HG03108 (cell line): Measurements from ENCODE around the gene DACH1.

Source experiments
- ATAC-seq: cut with Tn5 transposase; IDR thresholded peaks from one replicate; pipeline ENCODE4 v1.9.1; 2021; ENCODE audit warnings: moderate library complexity; ENCODE audit not compliant: unreplicated experiment

DACH1 gene

DNA sequence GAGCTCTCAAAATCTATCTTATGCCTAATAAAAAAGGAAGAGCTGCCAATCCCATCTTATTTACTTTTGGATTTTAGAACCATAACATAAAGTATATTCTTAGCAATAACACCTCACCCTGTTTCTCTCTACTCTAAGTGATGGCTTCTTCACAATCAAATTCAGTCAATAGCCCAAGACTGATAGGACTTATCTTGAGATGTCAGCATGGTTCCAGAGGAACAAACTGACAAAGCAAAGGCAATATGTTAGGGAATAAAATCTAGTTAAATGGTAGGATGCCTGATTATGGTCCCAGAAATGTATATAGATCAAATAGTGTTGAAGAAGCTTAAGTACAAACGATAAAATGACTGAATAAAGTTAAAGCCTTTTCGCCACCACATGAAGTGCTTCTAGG lies 36.3 kb downstream of the DACH1 start:
- ATAC-seq = no peak

- ATAC-seq = no peak
Observed at GRCh38 chr13:71830323-71830722, 36.7 kb downstream of the DACH1 start.

DNA sequence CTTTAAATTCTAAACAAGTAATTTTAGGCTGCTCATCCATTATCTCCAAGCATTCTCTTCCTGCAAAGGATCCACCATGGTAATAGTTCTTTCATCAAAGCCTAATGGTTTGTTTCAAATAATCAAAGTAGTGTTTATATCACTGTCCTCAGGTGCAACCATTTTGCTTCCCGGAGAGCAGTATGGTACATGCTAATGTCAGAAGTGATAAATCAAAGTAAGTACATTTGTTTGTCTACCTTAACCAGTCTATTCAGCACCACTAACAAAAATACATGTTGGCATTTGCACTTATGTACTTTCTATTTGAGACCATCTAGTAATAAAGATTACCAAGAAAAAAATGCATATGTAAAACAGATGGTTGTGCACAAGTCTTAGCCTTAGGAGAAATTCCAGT lies 37.5 kb downstream of the DACH1 start:
- no peak for ATAC-seq

GRCh38 chr13:71828564-71828963 lies 38.4 kb downstream of the DACH1 start:
- no peak for ATAC-seq

GRCh38 chr13:71828117-71828516 lies 38.9 kb downstream of the DACH1 start:
- no peak for ATAC-seq

DNA sequence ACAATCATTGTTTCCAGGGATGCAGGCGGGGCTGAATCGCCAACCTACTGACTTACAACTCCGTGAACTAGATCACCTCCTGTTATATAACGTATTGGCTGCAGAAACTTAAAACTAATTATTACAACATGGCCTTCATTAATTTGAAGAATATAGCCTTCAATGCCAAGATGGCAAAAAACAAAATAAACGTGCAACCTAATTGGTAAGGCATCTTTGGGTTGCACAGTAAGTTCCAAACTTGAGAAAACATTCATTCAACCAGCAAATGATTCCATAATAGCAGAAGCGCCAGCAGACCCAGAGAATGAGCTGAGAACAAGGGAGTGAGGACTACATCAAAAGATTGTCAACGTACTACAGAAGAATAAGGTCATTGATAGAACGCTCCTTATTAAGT lies 39.8 kb downstream of the DACH1 start:
- no peak for ATAC-seq

GRCh38 chr13:71820699-71821098 lies 46.3 kb downstream of the DACH1 start:
- no peak for ATAC-seq

DNA sequence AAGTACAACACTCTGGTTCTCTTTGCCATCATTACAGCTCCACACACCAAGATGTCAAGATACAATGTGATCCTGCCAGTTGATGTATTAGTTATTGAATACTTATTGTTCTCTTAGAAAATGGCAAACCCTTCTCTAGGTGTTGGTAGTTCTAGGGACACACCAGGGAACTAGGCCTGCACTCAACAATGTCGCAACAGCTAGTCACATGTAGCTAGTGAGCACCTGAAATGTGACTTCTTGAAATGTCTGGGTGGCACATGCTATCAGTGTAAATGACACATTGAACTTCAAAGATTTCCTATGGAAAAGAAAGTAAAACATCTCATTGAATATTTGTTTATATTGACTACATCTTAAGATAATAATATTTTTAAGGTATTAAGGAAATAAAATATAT lies 49.7 kb downstream of the DACH1 start:
- no peak for ATAC-seq

GRCh38 chr13:71814806-71815360 lies 52.1 kb downstream of the DACH1 start:
- no peak for ATAC-seq

GRCh38 chr13:71813187-71813586 lies 53.8 kb downstream of the DACH1 start:
- no peak for ATAC-seq

- ATAC-seq = no peak
Observed at GRCh38 chr13:71811344-71811743, 55.7 kb downstream of the DACH1 start.

- no peak for ATAC-seq
Observed at GRCh38 chr13:71808708-71809107, 58.3 kb downstream of the DACH1 start.

DNA sequence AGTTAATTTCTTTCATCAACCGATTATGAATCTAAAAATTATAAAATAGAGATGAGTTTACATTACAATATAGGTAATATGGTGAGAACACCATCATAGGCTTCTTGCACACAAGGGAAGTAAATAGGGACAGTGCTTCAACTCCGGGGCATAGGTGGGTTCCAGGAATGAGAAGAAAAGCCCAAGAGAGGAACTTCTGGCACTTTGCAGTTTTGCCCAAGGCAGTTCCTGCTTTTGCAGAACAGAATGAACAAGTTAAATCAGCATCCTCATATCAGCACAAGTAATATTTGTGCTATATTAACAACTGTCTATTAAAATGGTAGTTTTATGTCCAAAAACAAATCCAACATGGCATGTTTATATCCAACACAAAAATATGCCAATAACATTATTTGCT lies 60.1 kb downstream of the DACH1 start:
- ATAC-seq = no peak

DNA sequence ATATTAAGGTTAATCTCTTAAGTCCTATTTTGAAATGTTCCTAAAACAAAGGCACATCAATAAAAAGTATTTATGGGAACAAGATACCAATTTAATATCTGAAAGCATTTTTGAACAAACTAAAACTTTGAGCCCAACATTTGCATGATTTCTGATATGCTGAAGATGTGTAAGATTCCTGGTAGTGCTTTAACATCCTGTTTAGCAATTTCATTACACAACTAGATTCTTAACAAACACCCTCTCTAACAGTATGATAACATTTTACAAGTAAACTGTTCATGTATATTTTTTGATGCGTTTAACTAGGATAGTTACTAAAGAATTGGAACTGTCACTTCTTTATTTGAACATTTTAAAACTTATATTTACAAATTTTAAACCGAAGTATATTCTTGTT lies 63.9 kb downstream of the DACH1 start:
- ATAC-seq = no peak

DNA sequence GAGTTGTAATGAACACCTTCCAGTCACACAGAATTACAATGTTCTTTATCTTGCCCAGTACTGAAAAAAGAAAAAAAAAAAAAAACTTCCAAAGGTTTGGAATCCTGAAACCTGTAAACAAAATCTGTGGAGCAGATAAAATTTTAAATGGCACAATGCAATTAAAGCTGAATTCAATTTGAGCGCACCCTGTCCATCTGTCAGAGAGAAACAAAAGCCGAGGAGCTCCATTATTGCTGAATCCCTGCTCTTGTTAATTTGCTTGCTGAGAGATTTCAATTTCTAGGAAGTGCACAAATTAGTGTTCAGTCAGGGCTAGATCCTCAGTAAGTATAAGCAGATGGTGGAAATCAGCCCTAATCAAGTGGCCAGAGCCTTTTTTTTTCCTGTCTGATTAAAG lies 65.2 kb downstream of the DACH1 start:
- ATAC-seq = no peak

DNA sequence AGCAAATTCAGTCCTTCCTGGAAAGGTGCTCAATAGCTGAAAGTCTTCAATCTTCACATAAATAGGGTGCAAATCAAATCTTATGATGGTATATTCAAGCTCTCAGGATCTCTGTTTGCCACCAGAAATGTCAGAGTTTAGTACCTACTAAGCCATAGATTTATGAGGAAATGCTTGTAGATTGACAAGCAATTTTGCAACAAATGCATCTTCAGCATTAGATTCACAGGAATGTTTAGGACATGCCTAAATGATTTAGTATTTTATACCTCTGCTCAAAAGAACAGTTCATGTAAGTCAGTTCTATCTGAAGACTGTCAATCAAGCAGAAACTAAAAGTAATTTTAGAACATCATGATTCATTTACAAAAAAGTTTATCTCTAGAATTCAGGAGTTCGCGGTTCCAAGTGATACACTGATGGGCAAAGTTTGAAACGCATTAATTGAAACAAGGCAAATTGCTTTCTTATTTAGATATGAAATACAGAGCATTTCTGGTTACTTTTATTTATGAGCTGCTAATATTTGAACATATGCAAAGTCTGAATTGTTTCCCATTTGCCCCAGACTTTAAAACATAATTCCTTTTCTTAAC lies 65.7 kb downstream of the DACH1 start:
- no peak for ATAC-seq

GRCh38 chr13:71799324-71799723 lies 67.7 kb downstream of the DACH1 start:
- no peak for ATAC-seq

- no peak for ATAC-seq
Observed at GRCh38 chr13:71798707-71799106, 68.3 kb downstream of the DACH1 start.

DNA sequence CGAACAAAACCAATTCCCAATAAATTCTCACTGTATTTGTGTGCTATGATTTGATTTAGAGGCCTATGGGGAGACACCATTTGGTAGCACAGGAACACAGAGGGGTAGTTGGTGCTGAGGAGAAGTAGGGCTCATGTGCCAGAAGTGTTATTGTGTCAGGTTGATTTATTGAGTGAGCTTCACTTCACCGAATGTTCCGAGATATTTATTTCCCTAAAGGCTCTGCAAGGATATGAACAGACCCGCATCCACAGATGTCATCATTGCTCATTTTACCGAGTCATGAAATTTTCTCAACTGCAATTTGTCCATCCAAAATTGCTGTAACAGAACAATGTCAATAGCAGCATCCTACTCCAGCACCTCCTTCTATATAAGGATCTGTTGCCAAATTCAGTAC lies 69.5 kb downstream of the DACH1 start:
- no peak for ATAC-seq

GRCh38 chr13:71789693-71790329 lies 77.2 kb downstream of the DACH1 start:
- no peak for ATAC-seq

GRCh38 chr13:71789037-71789436 lies 78.0 kb downstream of the DACH1 start:
- no peak for ATAC-seq

DNA sequence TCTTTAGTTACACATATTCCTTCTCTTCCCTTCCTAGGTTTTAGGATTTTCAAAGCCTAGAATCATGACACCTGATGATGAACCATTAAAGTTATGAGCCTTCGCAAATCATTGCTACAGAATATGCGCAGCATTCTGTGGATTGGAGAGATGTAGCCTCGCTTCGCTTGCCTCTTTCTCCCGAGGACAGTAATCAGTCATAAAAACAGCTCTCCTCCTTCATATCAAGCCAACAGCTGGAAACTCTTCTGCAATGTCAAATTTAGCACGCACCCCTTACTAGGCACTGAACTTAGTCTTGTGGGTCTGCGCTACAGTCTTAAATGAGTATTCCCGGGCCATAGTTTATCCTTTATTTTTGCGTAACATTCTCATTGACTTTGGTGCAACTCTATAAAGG lies 79.6 kb downstream of the DACH1 start:
- ATAC-seq = no peak

DNA sequence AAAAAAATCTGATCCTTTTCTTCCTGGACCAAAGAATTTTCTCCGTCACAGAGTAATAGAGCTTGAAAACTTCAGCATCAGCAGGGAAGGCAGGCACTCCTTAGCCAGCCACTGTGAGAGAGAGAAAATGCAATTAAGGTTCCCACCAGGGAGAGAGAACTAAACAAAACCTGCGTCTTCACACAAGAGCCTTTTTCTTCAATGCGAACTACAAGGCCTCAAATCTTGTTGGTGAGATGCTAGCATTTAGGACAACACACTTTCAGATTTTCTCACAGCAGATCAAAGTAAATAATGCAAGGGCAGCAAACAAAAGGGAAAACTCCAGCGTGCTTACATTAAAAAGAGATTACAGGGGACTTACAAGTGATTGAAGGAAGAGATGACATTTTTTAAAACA lies 80.1 kb downstream of the DACH1 start:
- no peak for ATAC-seq
